ENCODE data around the gene E2F6.

The E2F6 gene
- total RNA-seq = 9.1 to 46.0 (median 18.3) reads per million in 3 experiments

- peak; percentile 83 for DNase-seq
These were observed at the start of gene E2F6 for GRCh38 chr2:11465485-11466306. Gene E2F6, minus strand, starts transcription at chr2:11466161. Its CDS starts 282 bp downstream, at chr2:11465879.

GRCh38 chr2:11515490-11515981 lies 49.6 kb upstream of the E2F6 start:
- DNase-seq = no peak

GRCh38 chr2:11514904-11515303 lies 48.9 kb upstream of the E2F6 start:
- no peak for DNase-seq

- no peak for DNase-seq
These were observed 48.2 kb upstream of the E2F6 start for GRCh38 chr2:11514081-11514730.

GRCh38 chr2:11513319-11513718 lies 47.4 kb upstream of the E2F6 start:
- DNase-seq = no peak

GRCh38 chr2:11512431-11512830 lies 46.5 kb upstream of the E2F6 start:
- no peak for DNase-seq

GRCh38 chr2:11509657-11510360 lies 43.8 kb upstream of the E2F6 start:
- no peak for DNase-seq

GRCh38 chr2:11508279-11508678 lies 42.3 kb upstream of the E2F6 start:
- DNase-seq = no peak

- DNase-seq = no peak
These were observed 41.6 kb upstream of the E2F6 start for GRCh38 chr2:11507517-11507916.

GRCh38 chr2:11506611-11506969 lies 40.6 kb upstream of the E2F6 start:
- no peak for DNase-seq

GRCh38 chr2:11505652-11506610 lies 40.0 kb upstream of the E2F6 start:
- DNase-seq = no peak

- no peak for DNase-seq
These were observed 37.5 kb upstream of the E2F6 start for GRCh38 chr2:11503354-11503927.

- DNase-seq = no peak
These were observed 36.9 kb upstream of the E2F6 start for GRCh38 chr2:11502740-11503292.

GRCh38 chr2:11500702-11501303 lies 34.8 kb upstream of the E2F6 start:
- no peak for DNase-seq

- no peak for DNase-seq
These were observed 33.3 kb upstream of the E2F6 start for GRCh38 chr2:11499081-11499743.

- DNase-seq = no peak
These were observed 32.6 kb upstream of the E2F6 start for GRCh38 chr2:11498543-11499034.

- no peak for DNase-seq
These were observed 30.1 kb upstream of the E2F6 start for GRCh38 chr2:11495844-11496681.

- no peak for DNase-seq
These were observed 28.3 kb upstream of the E2F6 start for GRCh38 chr2:11494310-11494709.

- no peak for DNase-seq
These were observed 27.3 kb upstream of the E2F6 start for GRCh38 chr2:11493282-11493681.

All from central memory CD4-positive, alpha-beta T cell (primary cell).